ENCODE measurements around the gene STAT3.

- TF ChIP-seq EP300 (IDR thresholded peaks at IDR 0.05) (no peak), CTCF (IDR thresholded peaks at IDR 0.05) (no peak), POLR2A (IDR thresholded peaks at IDR 0.05; ENCODE audit: low read length) (no peak), RNF2 (IDR thresholded peaks at IDR 0.05; ENCODE audit: borderline replicate concordance, low read depth) (no peak), RFX5 (IDR thresholded peaks at IDR 0.05) (no peak), RAD21 (conservative IDR thresholded peaks at IDR 0.05 in 1 of 2, IDR thresholded peaks at IDR 0.05 in 1 of 2) (no peak), TP53 (CRISPR knock-in tag; IDR thresholded peaks at IDR 0.05) (no peak), NR3C1 (IDR thresholded peaks at IDR 0.05) (no peak)
Measured at GRCh38 chr17:42268236-42268635, 120.0 kb downstream of the STAT3 start.
